Measurements from ENCODE around the gene C12orf57.

Gene C12orf57

DNA sequence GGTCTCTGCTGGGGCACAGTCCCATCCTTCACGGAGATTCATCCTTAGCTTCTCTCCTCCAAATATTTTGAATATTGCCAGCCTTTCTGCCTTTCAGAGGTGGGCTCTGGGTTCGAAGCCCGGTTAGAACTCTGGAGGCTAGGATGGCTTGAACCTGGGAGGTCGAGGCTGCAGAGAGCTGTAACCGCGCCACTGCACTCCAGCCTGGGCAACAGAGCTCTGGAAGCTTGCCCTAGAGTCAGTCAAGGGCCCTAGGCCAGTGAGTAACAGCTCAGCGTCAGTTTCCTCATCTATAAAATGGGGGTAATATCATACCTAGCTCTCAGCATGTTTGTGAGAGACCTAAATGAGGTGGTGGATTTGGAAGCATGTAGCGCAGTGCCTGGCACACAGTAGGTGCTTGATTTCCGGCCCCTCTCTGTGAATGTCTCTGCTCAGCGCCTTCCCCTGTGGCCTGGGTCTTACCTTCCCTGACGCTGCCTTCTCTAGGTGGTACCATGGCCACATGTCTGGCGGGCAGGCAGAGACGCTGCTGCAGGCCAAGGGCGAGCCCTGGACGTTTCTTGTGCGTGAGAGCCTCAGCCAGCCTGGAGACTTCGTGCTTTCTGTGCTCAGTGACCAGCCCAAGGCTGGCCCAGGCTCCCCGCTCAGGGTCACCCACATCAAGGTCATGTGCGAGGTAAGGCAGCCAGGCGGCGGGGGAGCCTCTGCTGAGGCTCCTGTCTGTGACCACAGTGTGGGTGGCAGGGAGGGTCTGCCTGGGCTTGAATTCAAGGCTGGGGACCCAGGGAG, 10.7 kb downstream of the C12orf57 start:
- no peak for DNase-seq

DNA sequence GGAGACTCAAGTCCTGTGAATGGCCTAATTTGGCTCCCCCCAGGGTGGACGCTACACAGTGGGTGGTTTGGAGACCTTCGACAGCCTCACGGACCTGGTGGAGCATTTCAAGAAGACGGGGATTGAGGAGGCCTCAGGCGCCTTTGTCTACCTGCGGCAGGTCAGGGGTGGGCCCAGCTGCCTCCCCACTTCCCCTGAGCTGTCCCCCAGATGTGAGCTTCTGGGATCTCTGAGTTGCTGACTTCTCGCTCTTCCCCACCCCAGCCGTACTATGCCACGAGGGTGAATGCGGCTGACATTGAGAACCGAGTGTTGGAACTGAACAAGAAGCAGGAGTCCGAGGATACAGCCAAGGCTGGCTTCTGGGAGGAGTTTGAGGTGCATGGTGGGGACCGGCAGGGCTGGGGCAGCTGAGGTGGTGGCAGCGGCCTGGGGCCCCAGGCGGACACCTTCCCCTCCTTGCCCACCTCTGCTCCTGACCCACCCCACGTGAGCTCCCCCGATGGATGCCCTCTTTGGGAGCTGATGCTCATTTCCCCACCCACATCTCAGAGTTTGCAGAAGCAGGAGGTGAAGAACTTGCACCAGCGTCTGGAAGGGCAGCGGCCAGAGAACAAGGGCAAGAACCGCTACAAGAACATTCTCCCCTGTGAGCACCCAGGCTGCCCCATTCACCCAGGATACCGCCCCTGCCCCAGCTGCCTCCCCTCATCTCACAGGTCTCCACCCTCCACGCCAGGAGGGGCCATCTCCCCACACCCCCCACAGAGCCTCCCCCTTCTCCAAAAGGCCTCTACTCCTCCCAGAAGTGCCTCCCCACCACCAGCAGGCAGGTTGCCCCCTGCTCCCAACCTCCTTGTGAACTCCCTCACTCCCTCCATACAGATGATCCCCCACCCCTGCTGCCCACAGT, 11.5 kb downstream of the C12orf57 start:
- no peak for DNase-seq

DNA sequence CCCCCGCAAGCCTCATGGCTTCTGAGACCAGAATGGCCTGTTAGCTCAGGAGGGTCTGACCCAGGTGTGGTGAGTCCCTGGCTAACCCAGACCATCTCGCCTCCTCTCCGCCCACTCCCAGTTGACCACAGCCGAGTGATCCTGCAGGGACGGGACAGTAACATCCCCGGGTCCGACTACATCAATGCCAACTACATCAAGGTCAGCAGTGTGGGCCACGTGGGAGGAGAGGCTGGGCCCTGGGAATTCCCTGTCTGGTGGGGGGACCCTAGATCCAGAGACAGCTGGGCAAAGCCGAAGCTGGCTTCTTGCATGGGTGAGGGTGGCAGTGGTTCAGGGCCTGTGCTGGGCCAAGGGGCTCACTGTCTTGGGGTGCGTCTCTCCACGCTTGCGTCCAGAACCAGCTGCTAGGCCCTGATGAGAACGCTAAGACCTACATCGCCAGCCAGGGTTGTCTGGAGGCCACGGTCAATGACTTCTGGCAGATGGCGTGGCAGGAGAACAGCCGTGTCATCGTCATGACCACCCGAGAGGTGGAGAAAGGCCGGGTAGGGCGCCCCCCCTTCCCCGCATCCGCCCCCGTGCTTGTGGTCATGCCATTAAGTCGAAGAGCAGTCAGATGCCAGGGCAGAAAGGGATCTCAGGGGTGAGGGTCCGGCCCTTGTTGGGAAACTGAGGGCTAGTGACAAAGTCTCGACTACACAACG, 12.4 kb downstream of the C12orf57 start:
- DNase-seq: peak; percentile 69

DNA sequence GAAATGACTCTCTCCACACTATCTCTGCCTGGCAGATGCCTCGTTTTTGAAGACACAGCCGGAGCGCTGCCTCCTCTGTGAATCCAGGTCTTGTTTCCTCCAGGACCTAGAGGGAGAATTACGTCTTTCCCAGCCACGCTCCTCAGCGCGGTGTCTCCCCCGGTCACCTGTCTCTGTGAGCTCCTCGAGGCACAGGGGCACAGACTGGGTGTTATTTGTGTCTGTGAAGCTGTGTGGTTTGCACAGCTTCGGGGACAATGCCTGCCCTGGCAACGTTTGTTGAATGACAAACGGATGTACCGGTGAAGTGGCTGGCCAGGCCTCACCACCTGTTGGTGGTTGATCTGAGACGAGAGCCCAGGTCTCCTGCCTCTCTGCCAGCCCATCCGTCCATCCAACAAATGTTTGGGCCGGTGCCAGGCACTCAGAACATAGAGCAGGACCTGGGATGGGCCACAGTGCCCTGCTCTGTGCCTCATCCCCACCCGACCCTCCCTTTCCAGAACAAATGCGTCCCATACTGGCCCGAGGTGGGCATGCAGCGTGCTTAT, 13.4 kb downstream of the C12orf57 start:
- DNase-seq: peak; percentile 67

DNA sequence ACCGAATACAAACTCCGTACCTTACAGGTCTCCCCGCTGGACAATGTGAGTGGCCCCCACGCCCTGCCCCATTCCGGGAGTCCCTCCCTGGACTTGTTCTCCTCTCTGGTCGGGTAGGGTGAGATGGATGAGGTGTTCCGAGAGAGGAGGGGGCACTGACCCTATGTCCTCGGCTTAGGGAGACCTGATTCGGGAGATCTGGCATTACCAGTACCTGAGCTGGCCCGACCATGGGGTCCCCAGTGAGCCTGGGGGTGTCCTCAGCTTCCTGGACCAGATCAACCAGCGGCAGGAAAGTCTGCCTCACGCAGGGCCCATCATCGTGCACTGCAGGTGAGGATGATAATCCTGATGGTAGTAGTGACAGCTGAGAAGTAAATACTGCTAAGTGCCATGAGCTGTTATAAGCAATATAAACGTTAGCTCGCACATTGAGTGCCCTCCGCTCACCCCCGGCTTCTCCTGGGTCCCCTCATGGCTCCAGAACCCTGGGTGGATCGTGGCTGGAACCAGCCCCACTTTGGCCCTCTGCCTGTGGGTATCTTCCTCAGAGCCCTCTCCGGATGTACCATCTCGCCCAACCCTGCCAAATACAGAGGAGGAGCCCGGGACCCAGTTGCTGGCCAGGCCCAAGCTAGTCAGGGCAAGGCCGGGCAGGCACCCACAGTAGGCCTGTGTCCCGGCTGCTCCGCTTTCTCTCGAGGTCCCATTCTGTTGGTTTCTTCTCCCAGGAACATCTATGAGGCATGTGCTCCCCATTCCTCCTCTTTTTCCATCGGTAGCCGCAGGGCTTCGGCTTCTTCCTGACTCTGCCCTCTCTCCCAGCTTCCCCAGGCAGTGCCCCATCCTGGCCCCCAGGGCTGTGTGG, 14.2 kb downstream of the C12orf57 start:
- peak; percentile 70 for DNase-seq

DNA sequence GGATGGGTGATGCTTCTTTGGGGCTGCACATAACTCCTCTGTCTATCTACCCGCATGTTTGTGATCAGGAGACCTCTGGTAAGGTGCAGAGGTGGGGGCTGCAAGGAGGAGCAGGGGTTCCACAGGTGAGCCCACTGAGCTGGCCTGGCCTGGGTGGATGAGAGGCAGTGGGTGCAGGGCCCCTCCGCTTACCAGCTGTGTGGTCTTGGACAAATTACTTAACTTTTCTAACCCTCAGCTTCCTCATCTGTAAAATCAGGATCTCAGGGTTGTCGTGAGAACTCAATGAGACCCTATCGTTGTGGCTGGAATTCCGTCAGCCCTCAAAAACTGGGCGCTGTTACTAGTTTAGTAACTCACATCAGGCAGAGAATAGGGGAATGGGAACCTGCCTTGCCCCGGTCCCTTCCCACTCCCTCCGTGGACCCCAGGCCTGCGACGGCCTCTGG, 14.8 kb downstream of the C12orf57 start:
- DNase-seq: no peak

DNA sequence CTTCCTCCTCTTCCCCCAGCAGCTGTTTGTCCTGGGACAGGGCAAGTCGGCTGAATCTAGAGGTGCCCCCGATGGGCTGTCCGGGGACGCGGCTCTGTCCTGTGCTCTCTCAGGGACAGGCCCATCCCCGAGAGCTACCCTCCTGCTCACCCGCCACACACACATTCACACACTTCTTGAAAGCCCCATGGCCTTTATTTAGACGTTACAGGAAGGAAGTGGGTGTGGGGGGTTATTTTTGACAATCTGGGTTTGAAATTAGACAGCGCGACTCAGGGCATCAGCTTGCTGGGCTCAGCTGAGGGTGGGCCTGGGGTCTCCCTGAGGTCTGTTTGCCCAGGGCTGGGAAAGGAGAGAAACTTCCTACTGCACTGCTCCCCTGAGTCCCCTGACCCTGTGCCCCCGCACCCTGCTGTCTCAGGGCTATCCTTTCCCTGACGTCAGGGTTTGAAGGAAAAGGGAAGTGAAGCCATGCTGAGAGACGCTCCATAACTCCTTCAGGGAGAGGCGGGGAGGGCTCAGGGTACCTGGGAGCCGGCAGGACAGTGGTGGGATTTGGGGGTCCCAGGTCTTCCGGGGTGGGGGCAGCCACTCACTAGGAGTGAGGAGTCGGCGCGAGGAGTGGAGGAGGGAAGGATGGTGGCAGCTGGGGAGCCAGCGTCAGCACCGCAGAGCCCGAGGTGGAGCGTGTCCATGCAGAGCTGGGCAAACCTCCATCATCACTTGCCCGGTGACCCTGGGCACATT, 15.4 kb downstream of the C12orf57 start:
- DNase-seq: peak; percentile 89

DNA sequence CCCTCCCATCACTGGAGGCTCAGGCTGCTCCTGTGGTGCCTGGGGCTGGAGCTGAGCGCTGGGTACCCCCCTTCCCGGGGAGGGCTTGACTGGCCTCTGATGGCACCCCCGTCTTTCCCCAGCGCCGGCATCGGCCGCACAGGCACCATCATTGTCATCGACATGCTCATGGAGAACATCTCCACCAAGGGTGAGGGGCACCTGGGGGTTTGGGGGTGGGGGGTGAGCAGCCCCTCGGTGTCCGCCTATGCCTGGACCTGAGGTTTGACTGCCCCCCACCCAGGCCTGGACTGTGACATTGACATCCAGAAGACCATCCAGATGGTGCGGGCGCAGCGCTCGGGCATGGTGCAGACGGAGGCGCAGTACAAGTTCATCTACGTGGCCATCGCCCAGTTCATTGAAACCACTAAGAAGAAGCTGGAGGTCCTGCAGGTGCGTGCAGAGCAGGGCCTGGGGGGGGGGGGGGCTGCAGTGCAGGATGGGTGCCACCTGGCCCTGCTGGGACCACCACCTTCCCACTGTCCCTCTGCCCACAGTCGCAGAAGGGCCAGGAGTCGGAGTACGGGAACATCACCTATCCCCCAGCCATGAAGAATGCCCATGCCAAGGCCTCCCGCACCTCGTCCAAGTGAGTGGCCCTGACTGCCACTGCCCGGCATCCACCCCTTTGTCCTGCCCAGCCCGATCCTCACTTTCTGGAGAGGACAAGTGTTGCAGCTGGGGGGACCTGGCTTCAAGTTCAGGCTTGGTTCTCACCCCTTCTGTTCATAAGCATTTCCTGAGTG, 16.2 kb downstream of the C12orf57 start:
- peak; percentile 63 for DNase-seq

DNA sequence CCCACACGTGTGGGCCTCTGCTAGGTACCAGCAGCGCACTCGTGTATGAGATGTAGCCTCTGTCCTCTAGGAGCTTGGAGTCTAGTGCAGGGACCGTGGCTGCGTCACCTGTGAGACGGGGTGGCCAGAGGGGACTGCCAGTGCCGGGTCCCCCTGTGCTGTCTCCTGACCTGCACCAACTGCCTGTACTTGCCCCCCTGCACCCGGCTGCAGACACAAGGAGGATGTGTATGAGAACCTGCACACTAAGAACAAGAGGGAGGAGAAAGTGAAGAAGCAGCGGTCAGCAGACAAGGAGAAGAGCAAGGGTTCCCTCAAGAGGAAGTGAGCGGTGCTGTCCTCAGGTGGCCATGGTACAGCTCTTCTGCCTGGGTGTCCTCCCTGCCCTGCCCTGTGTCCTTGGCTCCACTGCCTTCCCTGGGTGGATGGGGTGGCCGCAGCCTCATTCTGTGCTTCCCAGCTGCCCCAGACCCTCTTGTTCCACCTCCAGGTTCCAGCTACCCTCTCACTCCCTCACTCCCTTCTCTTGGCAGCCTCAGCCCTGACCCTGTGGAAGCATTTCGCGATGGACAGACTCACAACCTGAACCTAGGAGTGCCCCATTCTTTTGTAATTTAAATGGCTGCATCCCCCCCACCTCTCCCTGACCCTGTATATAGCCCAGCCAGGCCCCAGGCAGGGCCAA, 16.9 kb downstream of the C12orf57 start:
- DNase-seq: peak; percentile 71

DNA sequence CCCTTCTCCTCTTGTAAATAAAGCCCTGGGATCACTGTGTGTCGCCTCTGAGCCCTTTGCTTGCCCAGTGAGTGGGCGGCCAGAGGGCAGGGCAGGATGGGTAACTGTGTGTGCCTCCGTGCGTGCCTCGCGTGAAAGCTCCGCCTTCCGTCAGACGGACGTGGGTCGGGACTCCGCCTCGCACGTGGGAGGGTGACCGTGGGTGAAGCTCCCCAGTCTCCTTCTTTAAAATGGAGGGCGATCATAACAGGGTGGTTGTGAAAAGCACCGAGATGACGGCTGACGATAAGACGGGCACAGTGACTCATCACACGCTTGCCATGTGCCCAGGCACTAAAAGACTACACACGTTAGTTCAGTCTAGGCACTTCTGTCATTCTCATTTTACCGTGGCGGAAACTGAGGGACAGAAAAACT, 17.5 kb downstream of the C12orf57 start:
- peak; percentile 98 for DNase-seq

DNA sequence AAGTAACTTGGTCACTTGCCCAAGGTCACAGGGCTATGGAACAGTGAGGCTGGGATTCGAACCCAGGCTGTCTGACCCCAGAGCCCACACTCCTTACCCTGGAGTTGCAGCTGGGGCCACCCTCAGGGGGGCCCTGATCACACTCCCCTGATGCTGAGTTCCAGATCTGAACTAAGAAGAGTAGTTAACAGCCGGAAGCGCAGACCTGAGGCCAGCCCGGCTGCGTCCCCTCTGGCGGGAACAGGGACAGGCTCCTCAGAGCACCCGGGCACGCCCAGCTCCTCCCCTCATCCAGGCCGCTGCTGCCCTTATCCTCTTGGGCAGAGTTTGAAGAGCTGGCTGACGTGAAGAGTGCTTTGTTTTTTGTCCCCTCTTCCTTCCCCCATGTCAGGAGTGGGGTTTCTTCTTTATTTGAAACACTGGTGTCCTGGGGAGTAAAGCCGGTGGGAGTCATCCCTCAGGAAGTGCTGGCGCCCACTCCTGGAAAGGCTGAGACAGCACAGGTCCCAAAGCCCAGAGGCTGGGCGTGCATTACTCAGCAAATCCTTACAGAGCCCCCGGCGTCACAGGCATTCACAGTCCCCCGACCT, 18.0 kb downstream of the C12orf57 start:
- peak; percentile 84 for DNase-seq

DNA sequence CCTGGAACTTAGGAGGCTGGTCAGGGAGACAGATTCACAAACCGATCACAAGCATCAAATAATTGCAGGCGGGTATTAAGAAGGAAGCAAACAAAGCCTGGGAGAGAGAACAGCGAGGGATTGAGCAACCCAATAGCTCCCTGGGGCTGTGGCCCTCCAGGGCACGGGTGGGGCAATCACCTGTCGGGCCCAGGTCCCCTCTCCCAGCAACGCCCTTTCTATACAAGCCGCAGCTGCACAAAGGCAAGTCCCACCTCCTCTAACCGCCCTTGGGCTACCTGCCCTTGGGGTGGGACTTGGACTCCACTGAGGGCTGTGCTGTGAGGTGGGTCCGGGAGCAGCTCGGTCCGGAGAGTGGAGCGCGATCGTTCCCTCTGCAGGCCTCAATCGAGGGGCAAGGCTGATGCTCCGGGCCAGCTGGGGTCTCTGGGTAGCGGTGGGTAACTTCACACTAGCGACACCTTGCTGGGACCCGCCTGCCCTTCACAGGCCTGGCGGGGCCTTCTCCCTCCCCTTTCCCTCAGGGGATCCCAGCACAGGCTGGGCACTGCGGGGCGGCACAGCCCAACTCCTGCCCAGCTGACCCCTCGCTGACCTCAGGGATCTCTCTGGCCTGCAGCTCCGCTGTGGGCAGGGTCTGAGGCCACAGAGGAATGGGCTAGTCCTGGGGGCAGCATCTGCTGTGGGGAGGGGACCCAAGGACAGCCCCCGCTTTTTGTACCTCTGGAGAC, 18.6 kb downstream of the C12orf57 start:
- peak; percentile 64 for DNase-seq

DNA sequence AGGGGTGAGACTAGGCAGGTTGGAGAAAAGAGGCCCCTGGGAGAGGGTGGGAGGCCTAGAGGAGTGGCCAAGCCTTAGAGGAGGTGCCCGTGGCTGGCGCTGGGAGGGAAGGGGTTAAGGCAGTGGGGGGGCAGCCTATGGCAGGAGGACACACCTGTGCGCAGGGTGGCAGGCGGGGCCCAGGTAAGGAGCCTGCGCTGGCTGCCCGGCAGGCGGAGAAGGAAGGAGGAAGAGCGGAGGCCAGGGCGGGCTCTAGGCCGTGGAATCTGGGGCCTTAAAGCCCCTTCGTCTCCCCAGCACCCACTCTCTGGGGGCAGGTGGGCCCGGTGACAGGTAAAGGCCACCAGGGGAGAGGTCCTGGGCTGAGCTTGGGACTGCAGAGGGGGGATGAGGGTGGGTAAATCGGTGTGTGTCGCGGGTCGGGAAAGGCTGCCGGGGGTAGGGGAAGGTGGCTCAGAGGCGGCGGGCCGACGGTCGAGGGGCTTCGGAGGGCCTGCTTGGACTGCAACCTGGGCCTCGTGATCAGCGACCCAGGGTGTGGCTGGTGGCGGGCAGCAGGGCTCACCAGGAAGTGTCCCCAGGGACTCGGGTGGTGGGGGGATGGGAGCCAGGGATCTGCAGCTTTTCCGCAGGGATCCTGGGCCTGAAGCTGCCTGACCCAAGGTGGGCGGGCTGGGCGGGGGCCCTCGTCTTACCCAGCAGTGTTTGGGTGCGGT, 19.4 kb downstream of the C12orf57 start:
- DNase-seq: peak; percentile 62

DNA sequence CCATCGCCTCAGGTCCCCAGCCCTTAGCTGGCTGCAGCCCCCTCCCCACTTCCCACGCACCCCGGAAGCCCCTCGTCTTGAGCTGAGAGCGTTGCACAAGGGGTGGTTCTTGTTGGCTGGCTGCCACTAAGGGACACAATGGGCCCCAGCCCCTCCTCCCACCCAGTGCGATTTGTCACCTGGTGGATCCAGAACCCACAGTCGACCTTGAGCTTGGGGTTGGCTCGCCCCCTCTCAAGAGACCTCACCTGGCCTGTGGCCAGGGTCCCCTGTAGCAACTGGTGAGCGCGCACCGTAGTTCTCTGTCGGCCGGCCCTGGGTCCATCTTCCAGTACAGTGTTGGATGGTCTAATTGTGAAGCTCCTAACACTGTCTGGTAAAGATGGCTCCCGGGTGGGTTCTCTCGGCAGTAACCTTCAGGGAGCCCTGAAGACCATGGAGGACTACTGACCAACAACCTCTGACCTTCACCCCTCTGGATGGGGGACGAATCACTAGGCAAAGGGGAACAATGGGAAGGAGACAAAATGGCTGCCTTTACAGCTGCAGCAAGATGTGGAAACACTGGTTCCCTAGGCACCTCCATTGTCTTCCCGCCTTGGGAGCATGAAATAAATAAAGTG, 20.1 kb downstream of the C12orf57 start:
- DNase-seq: peak; percentile 63

DNA sequence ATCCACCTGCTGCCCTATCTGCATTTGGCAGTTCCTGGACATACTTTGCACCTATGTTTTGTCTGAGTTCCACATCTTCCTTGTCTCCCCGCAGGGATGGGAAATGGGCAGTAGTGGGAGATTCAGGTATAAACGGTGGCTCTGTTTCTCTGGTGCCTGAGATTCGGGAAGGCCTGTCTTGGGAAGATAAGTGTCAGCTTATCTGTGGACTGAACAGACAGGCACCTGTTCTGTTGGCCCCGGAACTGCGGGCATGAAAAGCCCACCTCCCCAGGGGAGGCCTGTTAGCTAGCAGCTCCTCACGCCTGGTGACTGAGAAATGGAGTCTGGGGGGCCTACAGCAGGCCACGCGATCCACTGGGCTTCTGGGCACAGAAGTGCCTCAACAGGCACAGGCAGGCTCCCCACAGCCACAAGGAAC, 20.8 kb downstream of the C12orf57 start:
- DNase-seq: no peak

DNA sequence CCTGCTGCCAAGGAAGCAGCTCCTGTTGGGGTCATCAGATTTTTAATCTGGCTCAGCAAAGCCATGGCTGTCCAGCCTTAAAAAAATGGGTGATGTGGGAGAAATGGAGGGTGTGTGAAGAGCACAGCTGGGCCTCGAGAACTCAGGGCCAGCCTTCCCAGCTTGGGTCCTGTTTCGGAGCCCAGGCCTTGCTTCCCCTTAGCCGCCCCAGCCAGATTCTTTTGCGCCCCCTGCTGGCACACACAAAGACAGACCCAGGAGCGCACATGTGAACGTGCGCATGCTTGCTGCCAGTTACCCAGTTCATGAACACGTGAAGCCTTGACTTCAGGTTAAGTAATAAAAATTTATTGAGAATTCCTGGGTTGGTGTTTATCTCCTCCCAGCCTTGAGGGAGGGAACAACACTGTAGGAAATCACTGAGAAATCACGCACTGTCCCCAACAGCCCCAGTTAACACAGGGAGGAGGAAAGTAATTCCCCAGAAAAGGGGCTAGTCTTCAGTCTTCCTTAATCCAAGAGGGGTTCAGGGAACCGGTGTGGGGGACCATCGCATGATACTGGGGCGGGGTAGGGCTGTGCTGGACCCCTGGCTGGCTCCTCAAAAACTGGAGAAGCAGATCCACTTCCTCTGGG, 21.3 kb downstream of the C12orf57 start:
- peak; percentile 95 for DNase-seq

DNA sequence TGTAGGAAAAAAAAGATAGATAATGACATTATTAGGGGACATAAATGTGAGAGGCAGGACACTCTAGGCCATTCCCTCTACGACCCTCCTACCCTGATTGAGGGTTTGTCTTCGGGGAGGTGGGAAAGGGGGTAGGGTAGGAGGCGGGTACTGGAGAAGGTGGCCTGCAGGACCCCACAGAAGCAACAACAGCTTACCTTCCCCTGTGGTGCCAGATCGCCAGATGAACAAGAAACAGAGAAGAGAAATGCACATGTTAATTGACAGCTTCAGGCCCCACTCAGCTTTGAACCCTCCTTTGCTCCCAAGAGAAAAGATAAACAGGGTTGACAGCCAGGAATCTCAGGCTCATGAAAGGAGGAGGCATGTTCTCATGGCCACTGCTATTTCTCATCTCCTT, 21.9 kb downstream of the C12orf57 start:
- DNase-seq: peak; percentile 56
